ENCODE results near the gene OFD1. TPM values are rescaled to one million over a fixed set of nuclear protein-coding genes. Genes with fewer than 3 reads are reported as not detected.
A peak's percentile ranks its signal among the peaks of the same experiment; 100 is the strongest.

OFD1 gene
- total RNA-seq, 1 experiment from 2014 or later: 14.4 TPM

DNA sequence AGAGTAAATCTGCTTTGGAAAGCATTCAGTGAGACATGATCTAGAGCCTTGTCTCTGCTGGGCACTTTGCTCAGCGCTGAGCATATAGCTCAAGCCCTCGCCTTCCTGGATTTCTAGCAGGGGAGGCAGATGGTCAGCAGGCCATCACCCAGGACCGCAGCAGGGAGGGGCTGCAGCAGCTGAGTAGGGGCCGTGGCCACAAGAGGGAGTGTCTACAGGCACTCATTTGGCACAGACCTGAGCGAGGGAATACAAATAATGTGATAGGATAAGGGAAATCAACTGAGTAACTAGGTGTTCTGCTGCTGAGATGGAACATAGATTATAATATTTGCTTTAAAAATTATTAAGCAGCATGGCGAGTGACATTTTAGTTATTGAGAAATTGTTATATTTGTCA is 30.2 kb downstream of the OFD1 start:
- CTCF ChIA-PET: no interaction called here
- no peak overlapping the region for H3K4me2 ChIP-seq (ENCODE audit: low read length)
- DNase-seq (no peak), ATAC-seq (no peak)
- no TSS peak for BruUV-seq (replicated peaks)
- intact Hi-C loops (cut with micrococcal nuclease): no loop called here
- peaks cover 42% of the 10 kb centered on the region for H3K36me3 ChIP-seq (ENCODE audit: low read depth, low read length)
- no peaks in the 10 kb centered on the region for H3K79me2 ChIP-seq (ENCODE audit: low read length)
- H4K20me1 ChIP-seq (ENCODE audit: low read length): no peaks in the 10 kb centered on the region
- H3K9me2 ChIP-seq (replicated peaks; ENCODE audit: low read length): no peaks in the 10 kb centered on the region
- POLR2A ChIA-PET (ENCODE audit: unreplicated experiment): no interaction called here
- H3K4me1 ChIP-seq (ENCODE audit: insufficient read depth, low read length): peaks cover 8% of the 10 kb centered on the region
- H3K4me3 ChIP-seq (ENCODE audit: low read length): no peak overlapping the region
- H3K27me3 ChIP-seq (ENCODE audit: low read length): no peaks in the 10 kb centered on the region
- H3K9ac ChIP-seq (ENCODE audit: low read length): no peak overlapping the region
- no peak overlapping the region for H3K27ac ChIP-seq (ENCODE audit: low read length)
- no peaks in the 10 kb centered on the region for H3F3A ChIP-seq (ENCODE audit: low read length, unreplicated experiment)
- no peak overlapping the region for H2AFZ ChIP-seq (ENCODE audit: low read length)
- TF ChIP-seq, protein P1, sequence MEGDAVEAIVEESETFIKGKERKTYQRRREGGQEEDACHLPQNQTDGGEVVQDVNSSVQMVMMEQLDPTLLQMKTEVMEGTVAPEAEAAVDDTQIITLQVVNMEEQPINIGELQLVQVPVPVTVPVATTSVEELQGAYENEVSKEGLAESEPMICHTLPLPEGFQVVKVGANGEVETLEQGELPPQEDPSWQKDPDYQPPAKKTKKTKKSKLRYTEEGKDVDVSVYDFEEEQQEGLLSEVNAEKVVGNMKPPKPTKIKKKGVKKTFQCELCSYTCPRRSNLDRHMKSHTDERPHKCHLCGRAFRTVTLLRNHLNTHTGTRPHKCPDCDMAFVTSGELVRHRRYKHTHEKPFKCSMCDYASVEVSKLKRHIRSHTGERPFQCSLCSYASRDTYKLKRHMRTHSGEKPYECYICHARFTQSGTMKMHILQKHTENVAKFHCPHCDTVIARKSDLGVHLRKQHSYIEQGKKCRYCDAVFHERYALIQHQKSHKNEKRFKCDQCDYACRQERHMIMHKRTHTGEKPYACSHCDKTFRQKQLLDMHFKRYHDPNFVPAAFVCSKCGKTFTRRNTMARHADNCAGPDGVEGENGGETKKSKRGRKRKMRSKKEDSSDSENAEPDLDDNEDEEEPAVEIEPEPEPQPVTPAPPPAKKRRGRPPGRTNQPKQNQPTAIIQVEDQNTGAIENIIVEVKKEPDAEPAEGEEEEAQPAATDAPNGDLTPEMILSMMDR (conservative IDR thresholded peaks at IDR 0.05; ENCODE audit: low read depth, low read length): peak; percentile 36
- TF ChIP-seq EZH2phosphoT487 (IDR thresholded peaks at IDR 0.05; ENCODE audit: borderline replicate concordance, low read length): no peak
- no peaks in the 10 kb centered on the region for H3K9me3 ChIP-seq (ENCODE audit: low read length)

DNA sequence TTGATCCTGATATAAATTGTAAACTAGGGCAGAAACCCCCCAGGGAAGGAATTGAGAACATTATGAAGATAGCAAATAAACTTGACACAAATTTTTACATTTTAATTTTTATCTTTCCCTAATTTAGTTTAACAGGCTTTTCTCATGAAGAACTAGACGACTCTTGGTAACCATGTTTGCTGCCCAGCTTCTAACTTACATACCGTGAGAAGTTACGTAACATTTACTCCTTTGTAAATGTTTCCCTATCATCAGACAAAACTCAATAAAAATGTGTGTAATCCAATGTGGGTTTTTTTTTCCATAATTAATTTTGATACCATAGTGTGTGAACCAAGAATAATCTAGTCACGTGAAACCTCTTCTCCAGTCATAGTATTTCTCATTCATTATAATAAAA is 34.4 kb downstream of the OFD1 start:
- CTCF ChIA-PET: no interaction called here
- POLR2A ChIA-PET (ENCODE audit: unreplicated experiment): no interaction called here
- no peak overlapping the region for H2AFZ ChIP-seq (ENCODE audit: low read length)
- BruUV-seq (replicated peaks): no TSS peak
- no peaks in the 10 kb centered on the region for H3K9me3 ChIP-seq (ENCODE audit: low read length)
- peaks cover 26% of the 10 kb centered on the region for H3K36me3 ChIP-seq (ENCODE audit: low read depth, low read length)
- H3K4me2 ChIP-seq (ENCODE audit: low read length): no peak overlapping the region
- H3K27ac ChIP-seq (ENCODE audit: low read length): no peak overlapping the region
- no peaks in the 10 kb centered on the region for H3K27me3 ChIP-seq (ENCODE audit: low read length)
- TF ChIP-seq EZH2phosphoT487 (IDR thresholded peaks at IDR 0.05; ENCODE audit: borderline replicate concordance, low read length) (no peak), EZH2 (IDR thresholded peaks at IDR 0.05; ENCODE audit: low read length, unreplicated experiment) (no peak)
- TF ChIP-seq, protein P1 (conservative IDR thresholded peaks at IDR 0.05; ENCODE audit: low read depth, low read length): no peak
- no peaks in the 10 kb centered on the region for H3K4me1 ChIP-seq (ENCODE audit: insufficient read depth, low read length)
- ATAC-seq (no peak), DNase-seq (no peak)
- no peak overlapping the region for H3K4me3 ChIP-seq (ENCODE audit: low read length)
- H3K9ac ChIP-seq (ENCODE audit: low read length): no peak overlapping the region
- H3K9me2 ChIP-seq (replicated peaks; ENCODE audit: low read length): no peaks in the 10 kb centered on the region
- H4K20me1 ChIP-seq (ENCODE audit: low read length): no peaks in the 10 kb centered on the region
- intact Hi-C loops (cut with micrococcal nuclease): no loop called here
- no peaks in the 10 kb centered on the region for H3F3A ChIP-seq (ENCODE audit: low read length, unreplicated experiment)
- no peaks in the 10 kb centered on the region for H3K79me2 ChIP-seq (ENCODE audit: low read length)

DNA sequence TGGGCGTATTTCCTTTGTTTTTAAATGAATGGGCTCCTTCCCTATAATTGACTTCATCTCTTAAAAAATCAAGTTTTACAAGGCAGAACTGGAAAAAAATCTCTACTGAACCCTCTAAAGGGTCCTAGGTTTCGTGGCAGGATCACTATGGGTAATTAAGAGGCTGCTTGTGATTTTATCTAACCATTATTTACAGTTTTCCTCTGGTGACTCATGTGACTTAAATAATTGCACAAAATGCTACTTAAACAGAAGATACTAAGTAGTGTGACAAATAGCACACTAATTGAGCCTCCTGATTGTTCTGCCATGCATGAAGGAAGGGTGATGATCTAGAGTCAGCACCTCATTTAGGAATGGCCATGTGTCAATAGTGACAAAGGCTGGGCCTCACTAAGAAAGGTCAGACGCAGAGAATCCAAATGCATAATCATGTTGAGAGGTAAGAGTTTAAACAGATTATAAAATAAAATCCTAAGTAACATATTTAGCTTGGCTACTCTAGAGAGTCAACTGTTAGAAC is 35.5 kb downstream of the OFD1 start:
- no peak overlapping the region for H3K4me2 ChIP-seq (ENCODE audit: low read length)
- H3K9me3 ChIP-seq (ENCODE audit: low read length): no peaks in the 10 kb centered on the region
- ChIA-PET CTCF (no interaction called here), POLR2A (ENCODE audit: unreplicated experiment) (no interaction called here)
- intact Hi-C loops (cut with micrococcal nuclease): no loop called here
- ATAC-seq: no peak
- H3K9ac ChIP-seq (ENCODE audit: low read length): no peak overlapping the region
- no TSS peak for BruUV-seq (replicated peaks)
- H3F3A ChIP-seq (ENCODE audit: low read length, unreplicated experiment): no peaks in the 10 kb centered on the region
- H3K4me3 ChIP-seq (ENCODE audit: low read length): no peak overlapping the region
- no peak overlapping the region for H3K27ac ChIP-seq (ENCODE audit: low read length)
- no peaks in the 10 kb centered on the region for H3K79me2 ChIP-seq (ENCODE audit: low read length)
- no peaks in the 10 kb centered on the region for H3K27me3 ChIP-seq (ENCODE audit: low read length)
- H4K20me1 ChIP-seq (ENCODE audit: low read length): no peaks in the 10 kb centered on the region
- no peak for DNase-seq
- H3K4me1 ChIP-seq (ENCODE audit: insufficient read depth, low read length): no peaks in the 10 kb centered on the region
- no peak overlapping the region for H2AFZ ChIP-seq (ENCODE audit: low read length)
- H3K36me3 ChIP-seq (ENCODE audit: low read depth, low read length): peaks cover 22% of the 10 kb centered on the region; the same call in 1 of the 2 replicates
- no peaks in the 10 kb centered on the region for H3K9me2 ChIP-seq (replicated peaks; ENCODE audit: low read length)
- TF ChIP-seq, protein P1 (conservative IDR thresholded peaks at IDR 0.05; ENCODE audit: low read depth, low read length): no peak
- TF ChIP-seq EZH2phosphoT487 (IDR thresholded peaks at IDR 0.05; ENCODE audit: borderline replicate concordance, low read length) (no peak), EZH2 (IDR thresholded peaks at IDR 0.05; ENCODE audit: low read length, unreplicated experiment) (no peak)

Measured in PC-3 (cell line).